Hematopoietic multipotent progenitor cell (in vitro differentiated cells): ENCODE results near the gene SCUBE3. TPM values are rescaled to one million over a fixed set of nuclear protein-coding genes. Genes with fewer than 3 reads are reported as not detected.
A peak's percentile ranks its signal among the peaks of the same experiment; 100 is the strongest.

ENCODE experiments used
- DNase-seq, 3 donors: peaks; one replicate each; pipeline ENCODE4 v3.0.0-alpha.2; 2011 to 2015; ENCODE audit warnings: low read depth in 2 of 3, low spot score in 2 of 3
- total RNA-seq: library from RNA; depleted of rRNA; stranded (reverse); fragments of >200 nt; gene quantifications from one replicate; pipeline ENCODE4 v1.2.3, GENCODE V29; 2012

The SCUBE3 gene
- total RNA-seq, 1 donor, result not detected

DNA sequence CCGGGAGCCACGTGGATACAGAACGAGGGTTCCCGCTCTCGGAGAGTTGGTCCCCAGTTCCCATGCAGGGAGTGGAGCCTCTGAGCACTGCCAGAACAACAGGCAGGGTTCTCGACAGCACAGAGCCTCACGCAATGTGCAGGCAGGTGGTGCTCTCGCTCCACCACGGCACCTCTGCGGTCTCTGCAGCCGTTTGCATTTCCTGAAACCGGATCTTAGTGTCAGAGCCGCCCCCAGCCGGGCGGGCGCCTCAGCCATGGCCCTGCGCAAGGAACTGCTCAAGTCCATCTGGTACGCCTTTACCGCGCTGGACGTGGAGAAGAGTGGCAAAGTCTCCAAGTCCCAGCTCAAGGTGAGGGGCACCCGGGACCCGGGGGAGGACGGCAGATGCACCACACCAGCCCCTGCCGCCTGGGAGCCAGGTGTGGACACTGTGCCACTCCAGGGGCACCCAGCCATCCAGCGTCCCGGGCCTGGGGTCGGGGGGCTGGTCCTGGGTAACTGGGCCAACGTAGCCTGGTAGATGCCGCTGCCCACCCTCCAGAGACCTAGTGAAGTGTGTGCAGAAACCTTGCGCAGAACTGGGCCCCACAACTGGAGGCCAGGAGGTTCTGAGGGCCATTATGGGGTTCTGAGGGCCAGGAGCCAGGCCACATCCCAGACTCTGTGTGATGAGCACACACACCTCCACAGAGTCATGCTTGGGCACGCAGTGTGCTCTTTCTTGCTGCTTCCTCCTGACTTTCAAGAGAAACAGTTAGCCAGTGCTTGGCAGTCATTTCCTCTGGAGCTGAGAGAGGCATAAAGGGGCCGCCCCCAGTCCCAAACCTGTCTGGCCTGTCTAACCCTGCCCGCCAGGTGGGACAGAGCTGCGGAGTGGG is 84.1 kb downstream of the SCUBE3 start, which contains the start of gene DEF6:
Gene DEF6 (plus strand): TSS at position 218 of the 881 bp plus-strand sequence. CDS start 39 bp downstream, at position 257.
- peak; percentile 72 to 93 (median 89) for DNase-seq

DNA sequence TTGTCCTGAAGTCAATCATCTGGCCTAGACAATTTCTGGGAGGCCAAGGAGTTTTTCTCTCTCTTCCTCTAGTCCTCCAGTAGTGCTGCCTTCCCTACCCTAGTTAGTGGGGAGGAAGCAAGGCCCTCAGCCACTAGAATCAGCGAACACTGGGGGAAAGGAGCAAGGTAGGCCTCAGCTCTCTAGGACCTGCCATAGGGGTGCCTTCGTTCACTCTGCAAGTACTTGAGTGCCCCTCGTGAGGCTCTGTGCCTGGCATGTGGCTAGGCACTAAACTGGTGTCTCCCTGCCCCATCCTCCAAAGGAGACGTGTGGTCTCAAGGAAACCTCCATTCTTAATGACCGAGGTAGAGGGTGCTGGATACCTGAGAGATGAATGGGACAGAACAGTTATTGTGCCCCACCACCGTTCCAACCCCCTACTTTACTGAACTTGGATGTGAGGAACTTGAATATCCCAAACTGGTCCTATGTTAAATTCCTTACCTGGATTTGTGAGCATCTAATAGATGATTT is 84.9 kb downstream of the SCUBE3 start:
- no peak for DNase-seq

DNA sequence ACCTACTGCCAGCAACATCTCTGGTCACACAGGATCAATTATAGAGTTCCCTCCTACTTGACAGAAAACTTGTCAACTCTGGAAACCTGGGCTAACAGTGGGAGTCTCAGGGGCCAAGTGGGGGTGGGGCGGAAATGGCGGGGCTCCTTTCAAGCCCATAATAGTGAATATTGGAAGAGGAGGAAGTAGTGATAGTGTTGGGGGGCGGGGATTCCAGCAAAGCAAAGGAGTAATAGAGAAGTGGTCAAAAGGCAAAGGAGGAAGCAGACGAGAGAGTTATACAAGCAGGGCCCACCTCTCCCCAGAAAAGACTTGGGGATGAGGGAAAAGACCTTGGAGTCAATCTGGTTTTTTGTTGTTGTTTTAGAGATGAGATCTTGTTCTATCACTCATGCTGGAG is 85.9 kb downstream of the SCUBE3 start:
- peak in 2 of 3 donors; percentile 69 to 85 for DNase-seq

DNA sequence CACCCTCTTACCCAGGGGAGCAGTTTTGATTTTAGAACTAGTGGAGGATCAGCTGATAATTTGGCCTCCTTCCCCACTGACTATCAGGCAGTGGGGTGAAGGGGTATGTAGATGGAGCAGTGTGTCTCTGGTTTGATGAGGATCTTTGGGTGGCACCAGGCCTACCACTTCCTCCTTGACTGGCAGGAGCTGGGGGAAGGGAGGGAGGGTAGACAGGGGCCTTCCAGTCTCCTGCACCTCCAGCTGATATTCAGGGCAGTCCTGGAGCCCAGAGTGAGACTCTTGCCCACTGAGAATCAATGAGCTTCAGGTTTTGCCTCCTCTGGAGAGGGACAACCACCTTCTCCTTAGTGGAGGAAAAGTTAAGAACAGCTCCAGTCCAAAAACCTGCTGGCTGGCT is 87.1 kb downstream of the SCUBE3 start:
- DNase-seq, result peak in 1 of 3 donors; percentile 42

Other genes starting within 250 kb of the SCUBE3 start
- gene TCP11, start 72.6 kb upstream of the SCUBE3 start, total RNA-seq, result 2.2 TPM
- gene ZNF76, start 45.8 kb downstream of the SCUBE3 start, total RNA-seq, result 51.2 TPM
- 80.5 TPM for gene DEF6, start 83.9 kb downstream of the SCUBE3 start, total RNA-seq
- 1.3 TPM for gene PPARD, start 128.6 kb downstream of the SCUBE3 start, total RNA-seq
- gene FANCE, start 238.4 kb downstream of the SCUBE3 start, total RNA-seq, result 9.7 TPM